Upper lobe of left lung (tissue), 6 donors: ENCODE results near the gene LRP4. TPM values are rescaled to one million over a fixed set of nuclear protein-coding genes. Genes with fewer than 3 reads are reported as not detected.

Source experiments
- ATAC-seq, 2 donors: fragments of 200-7000 bp; cut with Tn5 transposase; one replicate each; pipeline ENCODE4 v1.9.1; 2022; ENCODE audit warnings: mild to moderate bottlenecking in 2 of 2, moderate library complexity in 2 of 2; ENCODE audit not compliant: low FRiP score in 2 of 2
- DNase-seq, 2 donors: peaks; one replicate each; pipeline ENCODE4 v3.0.0-alpha.2; 2019 to 2020
- H3K27ac ChIP-seq, 4 donors: fragments of 200-600 bp; sonication (generic); one replicate each; pipeline ENCODE4 v1.5.1; 2016 to 2019
- H3K27me3 ChIP-seq, 4 donors: fragments of 200-600 bp; sonication (generic); one replicate each; pipeline ENCODE4 v1.5.1; 2017 to 2019
- H3K36me3 ChIP-seq, 4 donors: fragments of 200-600 bp; sonication (generic); one replicate each; pipeline ENCODE4 v1.5.1; 2016 to 2019
- H3K4me1 ChIP-seq, 4 donors: fragments of 200-600 bp; sonication (generic); one replicate each; pipeline ENCODE4 v1.5.1; 2018 to 2019
- H3K4me3 ChIP-seq, 4 donors: fragments of 200-600 bp; sonication (generic); one replicate each; pipeline ENCODE4 v1.5.1; 2017 to 2019; ENCODE audit warnings: mild to moderate bottlenecking in 2 of 4, moderate library complexity in 1 of 4
- H3K9me3 ChIP-seq, 4 donors: fragments of 200-600 bp; sonication (generic); one replicate each; pipeline ENCODE4 v1.5.1; 2018 to 2019
- CTCF ChIP-seq, 6 experiments: fragments of 450-650 bp in 4 of 6; fragments of 200-600 bp in 2 of 6; sonication (generic) in 2 of 6; IDR thresholded peaks; one replicate each; pipeline ENCODE4 v1.5.1; 2016 to 2019; ENCODE audit warnings: antibody characterized with exemption in 6 of 6
- EP300 ChIP-seq, 4 donors: sonication (generic); formaldehyde crosslinking; IDR thresholded peaks; one replicate each; pipeline ENCODE4 v1.5.1; 2017; ENCODE audit warnings: antibody characterized with exemption in 4 of 4, control low read depth in 2 of 4
- POLR2A ChIP-seq, 4 donors: fragments of 450-650 bp; IDR thresholded peaks; one replicate each; pipeline ENCODE4 v1.5.1; 2016 to 2017; ENCODE audit warnings: antibody characterized with exemption in 4 of 4, mild to moderate bottlenecking in 2 of 4
- POLR2AphosphoS5 ChIP-seq, 2 donors: sonication (generic); formaldehyde crosslinking; IDR thresholded peaks; one replicate each; pipeline ENCODE4 v1.5.1; 2017; ENCODE audit warnings: antibody characterized with exemption in 2 of 2
- WGBS, 2 donors: methylation state at CpG; one replicate each; pipeline ENCODE4 v1.1.5; 2017 to 2018; 5-methylcytosine and 5-hydroxymethylcytosine counted together
- total RNA-seq, 6 donors: library from RNA; depleted of rRNA in 4 of 6; stranded (reverse); fragments of >200 nt in 4 of 6; gene quantifications; one replicate each; pipeline versions ENCODE4 v1.1.0 to v1.2.1, GENCODE V29; 2016 to 2021
- donor health status: DM: no; HTN: no; CAD: no; lungs with moderate emphysema.
- donor health status: DM: no; HTN: yes; CAD: no; lungs with severe emphysema.

LRP4 gene
- total RNA-seq, 6 donors from 2014 or later, result 2.6 to 8.8 (median 5.2) TPM

GRCh38 chr11:46886211-46886610, 32.1 kb downstream of the LRP4 start:
- Histone ChIP-seq H3K9me3 (no peaks in the 10 kb centered on the region), H3K4me3 (no peak overlapping the region), H3K27me3 (no peaks in the 10 kb centered on the region), H3K4me1 (no peaks in the 10 kb centered on the region), H3K27ac (no peak overlapping the region), H3K36me3 (peaks cover 0 to 14% (median 0%) of the 10 kb centered on the region in 4 donors)
- DNase-seq (no peak), ATAC-seq (peak in 1 of 2 donors; percentile 15)
- TF ChIP-seq EP300 (IDR thresholded peaks at IDR 0.05) (no peak), POLR2A (IDR thresholded peaks at IDR 0.05) (no peak), POLR2AphosphoS5 (IDR thresholded peaks at IDR 0.05) (no peak), CTCF (IDR thresholded peaks at IDR 0.05) (no peak)
- 93% methylated on average over 10 to 11 of the region's 11 CpGs for WGBS, 2 donors

GRCh38 chr11:46879056-46879585, 39.2 kb downstream of the LRP4 start:
- no peaks in the 10 kb centered on the region for H3K9me3 ChIP-seq
- H3K27ac ChIP-seq, result no peak overlapping the region
- H3K4me3 ChIP-seq, result no peak overlapping the region
- no peaks in the 10 kb centered on the region for H3K4me1 ChIP-seq
- DNase-seq, result no peak
- peaks cover 0 to 40% (median 8%) of the 10 kb centered on the region in 4 donors for H3K36me3 ChIP-seq
- TF ChIP-seq EP300 (IDR thresholded peaks at IDR 0.05) (no peak), POLR2AphosphoS5 (IDR thresholded peaks at IDR 0.05) (no peak), POLR2A (IDR thresholded peaks at IDR 0.05) (no peak), CTCF (IDR thresholded peaks at IDR 0.05) (no peak)
- 93 to 94% methylated on average over 10 of the region's 10 CpGs for WGBS, 2 donors
- ATAC-seq, result no peak
- H3K27me3 ChIP-seq, result no peaks in the 10 kb centered on the region

GRCh38 chr11:46877580-46877979, 40.8 kb downstream of the LRP4 start:
- H3K27ac ChIP-seq, result no peak overlapping the region
- H3K9me3 ChIP-seq, result no peaks in the 10 kb centered on the region
- no peaks in the 10 kb centered on the region for H3K27me3 ChIP-seq
- WGBS, 2 donors, result 93 to 100% methylated on average over 1 of the region's 1 CpG
- no peak for DNase-seq
- TF ChIP-seq EP300 (IDR thresholded peaks at IDR 0.05) (no peak), POLR2A (IDR thresholded peaks at IDR 0.05) (no peak), CTCF (IDR thresholded peaks at IDR 0.05) (no peak), POLR2AphosphoS5 (IDR thresholded peaks at IDR 0.05) (no peak)
- no peak overlapping the region for H3K4me3 ChIP-seq
- H3K4me1 ChIP-seq, result no peaks in the 10 kb centered on the region
- no peak for ATAC-seq
- H3K36me3 ChIP-seq, result peaks cover 0 to 40% (median 8%) of the 10 kb centered on the region in 4 donors

- ATAC-seq (no peak), DNase-seq (no peak)
- WGBS, 2 donors, result 94 to 96% methylated on average over 11 of the region's 11 CpGs
- H3K27ac ChIP-seq, result no peak overlapping the region
- no peaks in the 10 kb centered on the region for H3K4me1 ChIP-seq
- H3K36me3 ChIP-seq, result peaks cover 0 to 40% (median 8%) of the 10 kb centered on the region in 4 donors
- no peaks in the 10 kb centered on the region for H3K9me3 ChIP-seq
- H3K27me3 ChIP-seq, result no peaks in the 10 kb centered on the region
- TF ChIP-seq POLR2A (IDR thresholded peaks at IDR 0.05) (no peak), POLR2AphosphoS5 (IDR thresholded peaks at IDR 0.05) (no peak), CTCF (IDR thresholded peaks at IDR 0.05) (no peak), EP300 (IDR thresholded peaks at IDR 0.05) (no peak)
- no peak overlapping the region for H3K4me3 ChIP-seq
These were observed 41.9 kb downstream of the LRP4 start for GRCh38 chr11:46876471-46876870.

- ATAC-seq, result no peak
- TF ChIP-seq POLR2AphosphoS5 (IDR thresholded peaks at IDR 0.05), result no peak
- TF ChIP-seq EP300 (IDR thresholded peaks at IDR 0.05), result no peak
- TF ChIP-seq CTCF (IDR thresholded peaks at IDR 0.05), result no peak
- TF ChIP-seq POLR2A (IDR thresholded peaks at IDR 0.05), result no peak
- Histone ChIP-seq H3K4me3 (no peak overlapping the region), H3K4me1 (no peaks in the 10 kb centered on the region), H3K9me3 (no peaks in the 10 kb centered on the region), H3K36me3 (peaks cover 0 to 51% (median 8%) of the 10 kb centered on the region in 4 donors), H3K27me3 (no peaks in the 10 kb centered on the region), H3K27ac (no peak overlapping the region)
- 94% methylated on average over 6 of the region's 6 CpGs for WGBS, 2 donors
- no peak for DNase-seq
These were observed 43.8 kb downstream of the LRP4 start for GRCh38 chr11:46874586-46874985.
